ENCODE data around the gene LAP3.

The LAP3 gene

DNA sequence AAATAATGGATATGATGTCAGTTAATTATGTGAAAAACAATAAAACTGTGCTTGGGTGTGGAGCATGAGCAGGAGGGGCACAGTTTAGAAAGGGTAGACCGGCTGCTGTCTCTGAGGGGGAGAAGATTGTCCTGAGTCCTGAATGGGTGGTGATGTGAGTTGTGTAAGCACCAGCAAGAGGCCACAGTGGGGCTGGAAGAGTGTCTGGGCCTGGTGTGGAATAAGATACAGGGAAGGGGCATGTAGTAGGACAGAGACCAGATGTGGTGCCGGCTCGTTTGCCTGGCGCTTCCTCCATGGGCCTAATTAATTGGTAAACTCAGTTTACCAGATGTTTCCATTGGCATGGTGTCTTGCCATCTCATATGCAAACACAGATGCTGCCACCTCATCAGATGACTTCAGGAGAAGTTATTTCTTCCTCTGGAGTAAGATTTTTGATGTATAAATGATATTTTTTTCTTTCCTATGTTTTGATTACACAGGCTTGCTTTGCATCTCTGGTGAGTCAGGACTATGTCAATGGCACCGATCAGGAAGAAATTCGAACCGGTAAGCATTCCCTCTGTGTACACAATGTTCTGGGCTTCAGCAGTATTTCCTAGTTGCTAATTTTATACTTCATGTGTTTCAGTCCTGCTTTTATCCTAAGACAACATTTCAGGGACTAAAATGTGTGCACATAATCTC lies 42.6 kb downstream of the LAP3 start:
- no peak for DNase-seq

DNA sequence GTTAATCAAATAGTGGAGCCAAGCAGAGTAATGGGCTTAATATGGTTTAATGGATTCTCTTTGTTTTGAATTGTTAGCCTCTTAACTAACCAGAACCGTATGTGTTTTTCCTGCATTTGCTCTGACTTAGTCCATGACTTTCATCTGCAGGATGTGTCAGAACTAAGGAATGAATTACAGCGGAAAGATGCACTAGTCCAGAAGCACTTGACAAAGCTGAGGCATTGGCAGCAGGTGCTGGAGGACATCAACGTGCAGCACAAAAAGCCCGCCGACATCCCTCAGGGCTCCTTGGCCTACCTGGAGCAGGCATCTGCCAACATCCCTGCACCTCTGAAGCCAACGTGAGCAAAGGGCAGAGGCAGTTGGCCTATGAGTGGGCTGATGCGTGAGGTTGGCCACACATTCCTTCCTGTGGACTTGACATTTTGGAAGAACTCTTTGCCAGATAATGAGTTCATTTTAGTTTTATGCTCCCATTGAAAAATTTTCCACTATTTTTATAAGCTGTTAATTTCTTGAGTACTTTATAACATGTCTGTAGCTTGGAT lies 46.5 kb downstream of the LAP3 start:
- no peak for DNase-seq

DNA sequence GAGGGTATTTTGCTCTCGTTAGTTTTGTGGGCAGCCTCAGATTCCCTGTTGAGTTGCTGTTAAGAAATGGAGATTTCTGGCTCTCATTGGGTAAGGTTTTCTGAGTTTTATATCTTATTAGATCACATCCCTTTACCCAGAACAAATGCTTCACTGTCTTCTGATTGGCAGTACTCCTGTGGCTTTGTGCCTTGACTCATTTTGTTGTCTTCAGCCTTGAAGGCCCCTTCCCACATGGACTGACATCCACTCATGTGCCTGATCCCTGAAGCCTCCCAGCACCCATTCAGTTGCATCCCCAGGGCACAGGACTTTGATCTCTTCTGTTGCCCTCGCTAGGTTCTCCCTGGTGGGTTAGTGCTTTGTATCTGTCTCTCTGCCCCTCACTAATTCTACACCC lies 47.8 kb downstream of the LAP3 start:
- DNase-seq = no peak

DNA sequence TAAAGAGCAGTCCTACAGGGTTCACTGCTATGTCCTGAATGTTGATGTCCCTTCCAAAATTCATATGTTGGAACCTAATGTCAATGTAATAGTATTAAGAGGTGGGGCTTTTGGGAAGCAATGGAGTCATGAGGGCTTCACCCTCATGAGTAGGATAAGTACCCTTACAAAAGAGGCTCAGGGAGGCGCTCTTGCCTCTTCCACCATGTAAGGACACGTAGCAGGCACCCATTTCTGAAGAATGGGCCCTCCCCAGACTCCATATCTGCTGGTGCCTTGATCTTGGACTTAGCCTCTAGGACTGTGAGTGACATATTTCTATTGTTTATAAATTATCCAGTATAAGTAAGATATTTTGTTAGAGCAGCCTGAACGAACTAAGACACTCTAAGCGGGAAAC lies 53.2 kb downstream of the LAP3 start:
- DNase-seq = no peak

DNA sequence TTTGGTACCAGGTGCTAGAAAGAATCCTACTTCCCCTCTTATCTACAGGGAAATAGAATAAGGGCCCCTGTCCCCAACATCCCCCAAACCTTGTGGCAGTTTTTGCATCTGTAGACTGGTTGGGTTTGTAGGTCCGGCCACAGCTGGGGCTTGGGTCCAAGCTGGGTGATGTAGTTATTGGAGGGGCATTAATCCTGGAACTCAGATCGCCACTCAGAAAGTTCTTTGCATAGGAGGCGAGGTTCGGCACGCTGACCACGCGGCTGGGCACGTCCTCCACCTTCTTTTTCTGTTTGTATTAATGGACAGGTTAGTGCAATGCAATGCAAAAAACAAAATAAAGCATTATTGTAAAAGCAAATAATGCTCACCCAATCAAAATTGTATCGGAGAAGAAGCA lies 56.6 kb downstream of the LAP3 start:
- no peak for DNase-seq

DNA sequence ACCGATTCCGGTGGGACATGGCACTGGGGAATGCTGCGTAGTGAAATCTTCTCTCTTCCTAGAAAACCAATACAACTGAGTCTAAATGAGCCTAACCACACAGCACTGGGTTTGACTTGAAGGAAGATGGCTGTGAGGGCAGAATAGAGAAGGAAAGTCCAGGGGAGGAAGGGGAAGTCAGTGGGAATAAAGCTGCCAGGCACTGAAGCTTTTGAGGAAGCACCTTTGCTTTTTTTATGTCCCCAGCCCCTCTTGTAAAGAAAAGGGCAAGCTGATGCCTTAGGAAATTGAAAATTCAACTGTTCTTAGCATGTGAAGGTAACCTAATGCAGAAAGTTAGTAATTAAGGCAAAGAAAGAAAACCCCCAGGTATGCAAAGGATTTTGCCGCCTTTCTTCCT lies 58.1 kb downstream of the LAP3 start:
- DNase-seq = no peak

DNA sequence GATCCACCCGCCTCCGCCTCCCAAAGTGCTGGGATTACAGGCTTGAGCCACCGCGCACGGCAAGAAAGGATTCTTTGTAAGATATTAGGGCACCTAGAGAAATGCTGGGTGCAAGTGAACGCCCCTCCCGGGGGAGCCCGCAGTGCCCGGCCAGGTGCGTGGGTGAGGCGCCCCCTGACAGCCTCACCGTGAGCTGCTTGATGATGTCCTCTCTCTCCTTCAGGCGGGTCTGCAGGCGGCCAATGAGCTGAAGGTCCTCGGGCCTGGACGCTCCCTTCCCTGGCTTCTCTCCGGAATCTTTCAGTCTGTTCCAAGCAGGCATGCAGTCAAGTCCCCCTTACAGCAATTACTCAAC lies 59.3 kb downstream of the LAP3 start:
- no peak for DNase-seq

DNA sequence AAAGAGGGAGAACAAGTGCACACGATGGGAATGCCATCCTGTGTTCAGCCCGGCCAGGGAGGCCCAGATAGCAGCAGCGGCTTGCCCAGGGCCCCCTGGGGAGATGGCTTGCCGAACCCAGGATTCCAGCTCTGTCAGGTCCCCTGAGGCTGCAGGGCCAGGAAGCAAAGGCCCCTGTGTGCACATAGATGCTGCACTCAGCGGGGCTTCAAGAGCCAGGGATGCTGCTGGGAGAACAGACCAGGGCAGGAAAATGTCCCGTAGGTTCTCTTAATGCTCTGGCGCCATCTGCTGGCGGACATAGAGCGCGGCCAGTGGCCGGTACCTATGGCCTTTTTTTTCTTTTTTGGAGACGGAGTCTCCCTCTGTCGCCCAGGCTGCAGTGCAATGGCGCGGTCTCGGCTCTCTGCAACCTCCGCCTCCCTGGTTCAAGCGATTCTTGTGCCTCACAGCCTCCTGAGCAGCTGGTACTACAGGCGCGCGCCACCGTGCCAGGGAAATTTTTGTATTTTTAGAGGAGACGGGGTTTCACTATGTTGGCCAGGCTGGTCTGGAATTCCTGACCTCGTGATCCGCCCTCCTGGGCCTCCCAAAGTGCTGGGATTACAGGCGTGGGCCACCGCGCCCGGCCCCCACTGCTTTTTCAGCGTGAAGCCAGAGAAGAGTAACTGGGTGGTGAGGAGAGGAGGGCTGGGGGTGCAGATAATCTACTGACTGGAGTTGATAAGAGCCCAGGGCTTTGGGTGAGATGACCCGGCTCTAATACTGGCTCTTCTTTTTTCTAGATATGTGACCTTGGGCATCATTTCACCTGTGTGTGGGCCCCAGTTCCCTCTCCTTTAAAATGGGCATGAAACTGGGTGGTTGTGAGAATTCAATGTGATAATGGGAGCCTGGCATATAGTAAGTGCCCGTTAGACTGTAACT lies 60.0 kb downstream of the LAP3 start:
- DNase-seq = peak; percentile 43 to 68 (median 56)

DNA sequence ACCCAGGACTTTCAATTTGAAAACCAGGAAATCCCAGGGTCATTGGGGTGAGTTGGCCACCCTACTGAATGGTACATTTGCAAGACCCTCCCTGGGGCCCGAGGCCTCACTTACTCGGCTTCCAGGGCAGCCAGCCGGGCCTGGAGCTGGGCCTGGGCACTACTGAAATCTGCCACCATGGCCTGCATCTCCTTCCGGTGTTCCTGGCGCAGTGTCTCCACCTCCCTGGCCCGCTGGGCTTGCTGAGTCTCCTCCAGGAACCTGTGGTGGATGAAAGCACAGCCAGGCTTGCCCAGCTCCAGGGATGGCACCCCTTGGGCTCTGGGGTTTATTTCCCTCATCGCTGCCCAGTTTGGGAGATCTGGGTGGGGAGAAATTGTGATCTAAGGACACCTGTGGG lies 62.1 kb downstream of the LAP3 start:
- no peak for DNase-seq

DNA sequence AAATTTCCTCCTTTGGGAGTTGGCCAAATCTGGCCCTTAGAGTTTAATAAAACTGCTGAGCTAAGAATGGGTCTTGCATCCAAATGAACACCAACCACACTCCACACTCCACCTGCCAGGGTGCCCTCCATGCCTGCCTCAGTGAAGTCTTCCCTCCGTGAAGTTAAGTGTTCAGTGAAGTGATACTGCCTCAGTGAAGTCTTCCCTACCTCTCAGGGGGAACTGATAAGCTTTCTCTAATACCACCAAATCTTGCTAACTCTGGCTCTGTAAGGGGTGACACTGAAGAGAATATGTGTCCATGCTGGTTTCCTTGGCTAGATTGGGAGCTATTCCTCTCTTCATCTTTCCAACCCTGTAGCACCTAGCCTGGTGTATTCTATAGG lies 65.4 kb downstream of the LAP3 start:
- no peak for DNase-seq

DNA sequence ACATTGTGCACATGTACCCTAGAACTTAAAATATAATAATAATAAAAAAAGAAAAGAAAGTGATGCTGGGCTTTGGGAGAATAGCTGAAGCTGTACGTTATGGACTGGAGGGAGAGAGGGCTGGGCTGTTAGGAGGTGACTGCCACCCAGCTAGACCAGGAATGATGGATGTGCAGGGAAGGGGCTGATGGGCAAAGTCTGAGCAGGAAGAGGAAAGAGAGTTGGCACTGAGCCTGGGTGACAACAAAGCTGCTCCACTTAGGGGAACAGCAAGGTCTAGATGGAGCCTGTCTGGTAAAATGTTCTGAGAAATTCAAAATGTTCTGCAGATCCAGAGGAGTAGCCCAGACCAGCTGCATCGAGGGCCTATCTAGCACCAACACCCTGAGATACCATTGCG lies 69.7 kb downstream of the LAP3 start:
- no peak for DNase-seq

DNA sequence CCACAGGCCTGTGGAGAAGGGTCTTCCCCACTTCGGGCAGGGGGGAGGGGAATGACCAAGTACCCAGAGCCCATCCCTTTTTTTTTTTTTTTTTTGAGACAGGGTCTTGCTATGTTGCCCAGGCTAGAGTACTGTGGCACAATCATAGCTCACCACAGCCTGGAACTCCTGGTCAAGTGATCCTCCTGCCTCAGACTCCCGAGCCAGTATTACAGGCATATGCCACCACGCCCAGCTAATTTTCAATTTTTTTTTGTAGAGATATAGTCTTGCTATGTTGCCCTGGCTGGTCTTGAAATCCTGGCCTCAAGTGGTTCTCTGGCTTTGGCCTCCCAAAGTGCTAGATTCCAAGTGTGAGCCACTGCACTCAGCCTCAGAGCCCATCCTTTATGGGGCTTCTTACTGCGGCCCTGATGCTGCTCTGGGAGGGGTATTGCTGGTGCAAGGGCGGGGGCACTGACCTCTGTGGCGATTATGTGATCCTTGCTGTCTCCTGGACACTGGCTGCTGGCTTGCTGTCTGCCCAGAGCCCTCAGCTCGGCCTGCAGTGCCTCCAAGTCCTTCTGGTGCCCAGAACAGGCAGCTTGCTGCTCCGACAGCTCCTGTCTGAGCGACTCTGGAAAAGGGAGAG lies 70.3 kb downstream of the LAP3 start:
- DNase-seq = no peak

DNA sequence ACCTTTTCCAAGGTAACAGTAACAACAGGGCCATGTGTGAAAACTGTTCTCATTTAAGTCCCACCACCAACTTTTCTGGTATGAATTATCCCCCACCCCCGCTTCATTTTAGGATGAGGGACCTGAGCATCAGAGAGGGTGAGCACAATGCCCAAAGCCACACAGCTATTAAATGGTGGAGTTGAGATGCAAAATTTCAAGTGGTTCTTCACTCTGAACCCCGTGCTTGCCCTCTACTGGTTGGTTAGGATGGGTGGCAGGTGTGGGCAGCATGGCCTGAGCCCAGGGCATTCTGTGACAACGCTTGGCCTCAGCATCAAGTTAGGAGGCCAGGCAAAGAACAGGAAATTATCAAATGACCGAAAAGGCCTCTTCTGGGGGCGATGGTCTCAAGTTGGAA lies 70.9 kb downstream of the LAP3 start:
- no peak for DNase-seq

DNA sequence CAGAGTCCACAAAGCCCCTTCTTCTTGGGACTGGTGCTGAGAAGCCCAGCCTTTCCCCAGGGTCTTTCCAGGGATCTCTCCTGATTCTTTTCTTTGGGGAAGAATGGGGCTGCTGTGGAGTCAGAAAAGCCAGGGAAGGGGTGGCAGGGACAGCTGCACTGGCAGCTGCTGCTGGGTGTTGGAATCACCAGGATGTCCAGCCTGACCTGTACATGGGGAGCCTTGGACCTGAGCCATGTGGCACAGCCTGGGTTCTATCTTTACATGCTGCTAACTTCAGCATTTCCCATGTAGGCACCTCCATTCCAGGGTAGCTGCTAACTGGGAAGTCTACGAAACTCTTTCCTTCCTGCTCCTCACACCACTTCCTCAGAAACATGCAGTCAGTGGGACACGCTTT lies 73.4 kb downstream of the LAP3 start:
- no peak for DNase-seq

DNA sequence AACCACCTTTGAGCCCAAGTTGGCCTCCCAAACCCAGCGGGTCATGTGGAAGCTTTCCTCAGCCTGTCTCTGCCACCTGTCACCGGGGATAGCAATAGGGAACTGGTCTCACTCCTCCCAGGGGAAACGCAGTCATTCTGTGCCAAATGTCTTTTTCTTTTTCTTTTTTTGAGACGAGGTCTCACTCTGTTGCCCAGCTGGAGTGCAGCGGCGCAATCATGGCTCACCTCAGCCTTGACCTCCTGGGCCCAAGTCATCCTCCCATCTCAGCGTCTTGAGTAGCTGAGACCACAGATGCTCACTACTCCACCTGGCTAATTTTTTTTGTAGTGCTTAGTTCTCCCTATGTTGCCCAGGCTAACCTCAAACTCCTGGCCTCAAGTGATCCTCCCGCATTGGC lies 77.7 kb downstream of the LAP3 start:
- DNase-seq = no peak

DNA sequence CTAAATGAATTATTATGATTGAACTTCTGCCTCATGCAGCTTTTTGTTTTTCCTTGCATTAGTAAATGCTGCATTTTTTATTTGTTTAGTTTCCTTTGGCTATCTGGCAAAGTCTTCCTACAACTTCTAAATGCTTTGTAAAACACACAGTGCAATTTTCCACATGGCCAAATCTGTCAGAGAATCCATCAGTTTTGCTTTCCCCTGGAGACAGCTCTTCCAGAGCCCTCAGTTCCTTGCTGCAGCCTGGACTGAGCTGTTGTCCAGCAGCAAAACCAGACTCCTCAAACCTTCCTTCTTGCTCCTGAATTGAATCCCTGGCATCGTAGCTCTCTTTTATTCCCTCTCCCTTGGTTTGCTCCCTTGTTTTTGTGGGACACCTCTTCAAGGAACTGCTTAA lies 80.1 kb downstream of the LAP3 start:
- DNase-seq = no peak
